Measurements from ENCODE around the gene SUSD1.

DNA sequence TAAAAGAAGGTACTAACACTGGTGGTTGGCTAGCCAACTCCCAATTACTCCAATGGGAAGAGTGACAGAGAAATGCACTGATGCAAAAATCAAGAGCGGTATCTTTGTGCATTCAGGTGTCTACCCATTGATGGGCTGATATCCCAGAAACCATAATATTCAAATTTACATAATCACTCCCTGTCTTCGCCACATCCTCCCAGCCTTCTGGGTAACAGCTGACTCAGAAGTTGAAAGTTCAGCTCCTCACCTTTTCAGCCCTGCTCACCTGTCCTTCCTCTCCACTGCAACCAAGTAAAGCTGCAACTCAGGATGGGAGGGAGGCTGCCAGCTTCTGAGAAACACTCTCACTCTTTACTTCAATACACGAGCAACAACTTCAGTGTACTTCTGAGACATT, 6.9 kb downstream of the SUSD1 start:
- no peak for TF ChIP-seq PAX5 (IDR thresholded peaks at IDR 0.05; ENCODE audit: insufficient read depth, low read length, severe bottlenecking)
- no peak for TF ChIP-seq POLR2AphosphoS5 (IDR thresholded peaks at IDR 0.05; ENCODE audit: low read depth, low read length)
- TF ChIP-seq POLR2A (IDR thresholded peaks at IDR 0.05; ENCODE audit: low read depth, low read length) = no peak
